NCI-H2196 (cell line): ENCODE measurements around the gene PTPN14.

Experiments
- DNase-seq: peaks from one replicate; lab custom pipeline; 2025; ENCODE audit not compliant: unreplicated experiment; lab: John Stamatoyannopoulos, UW

Gene PTPN14

DNA sequence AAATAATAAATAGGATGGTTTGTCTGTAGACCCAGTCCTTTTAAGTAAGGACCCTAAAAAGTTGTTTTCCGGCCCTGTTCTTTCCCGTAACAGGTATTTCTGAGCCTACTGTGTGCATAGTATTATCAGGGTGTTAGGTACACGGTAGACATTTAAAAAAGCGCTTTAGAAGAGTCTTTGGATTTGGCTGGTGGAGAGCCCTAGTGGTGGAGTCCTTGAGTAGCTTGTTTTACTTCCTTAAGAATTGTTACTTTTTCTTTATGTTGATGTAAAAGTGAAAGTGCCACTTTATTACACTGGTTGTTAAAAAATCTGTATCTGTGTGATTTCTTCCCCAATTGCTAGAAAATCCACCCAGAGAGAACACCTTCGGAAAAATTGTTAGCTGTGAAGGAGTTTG, 233.7 kb downstream of the PTPN14 start:
- no peak for DNase-seq

- no peak for DNase-seq
These were observed 234.1 kb downstream of the PTPN14 start for GRCh38 chr1:214317300-214317699.

DNA sequence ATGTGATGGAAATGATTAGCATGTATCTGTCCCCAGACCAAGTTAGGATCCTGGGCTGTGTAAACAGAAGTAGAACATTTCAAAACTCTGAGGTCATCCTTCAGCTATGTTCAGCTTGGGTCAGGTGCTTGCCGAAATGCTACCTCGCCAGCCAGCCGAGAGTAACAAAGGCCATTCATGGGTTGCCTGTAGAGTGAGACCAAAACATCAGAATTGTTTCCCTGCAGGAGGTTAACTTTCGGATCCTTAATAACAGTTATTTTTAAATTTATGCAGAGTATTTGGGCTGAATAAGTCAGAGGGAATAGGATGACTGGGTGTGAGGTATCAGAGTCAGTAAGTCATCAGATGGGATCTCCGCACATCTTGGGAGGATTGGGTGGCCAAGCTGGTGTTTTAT, 234.8 kb downstream of the PTPN14 start:
- no peak for DNase-seq

GRCh38 chr1:214314178-214314843, 237.1 kb downstream of the PTPN14 start:
- DNase-seq: no peak

GRCh38 chr1:214312530-214313051, 238.8 kb downstream of the PTPN14 start:
- no peak for DNase-seq

GRCh38 chr1:214310777-214311690, 240.4 kb downstream of the PTPN14 start:
- DNase-seq: no peak

DNA sequence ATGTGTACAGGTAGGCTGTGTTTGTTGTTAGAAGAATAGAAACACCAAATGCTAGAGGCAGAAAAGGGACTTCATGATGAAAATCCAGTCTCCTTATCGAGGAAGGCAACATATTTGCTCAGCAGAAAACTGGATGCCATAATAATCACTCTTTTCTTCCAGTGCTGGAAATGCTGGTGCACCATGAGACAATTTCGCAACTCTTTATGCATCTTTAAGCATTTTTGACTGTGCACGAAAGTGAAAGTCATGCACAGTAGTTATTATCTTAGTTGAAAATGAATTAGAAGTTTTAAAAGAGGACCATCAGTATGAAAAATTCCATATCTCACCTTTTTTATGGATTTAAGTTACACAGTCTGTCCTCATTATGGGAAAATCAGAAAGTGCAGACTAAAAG, 241.4 kb downstream of the PTPN14 start:
- DNase-seq: no peak

DNA sequence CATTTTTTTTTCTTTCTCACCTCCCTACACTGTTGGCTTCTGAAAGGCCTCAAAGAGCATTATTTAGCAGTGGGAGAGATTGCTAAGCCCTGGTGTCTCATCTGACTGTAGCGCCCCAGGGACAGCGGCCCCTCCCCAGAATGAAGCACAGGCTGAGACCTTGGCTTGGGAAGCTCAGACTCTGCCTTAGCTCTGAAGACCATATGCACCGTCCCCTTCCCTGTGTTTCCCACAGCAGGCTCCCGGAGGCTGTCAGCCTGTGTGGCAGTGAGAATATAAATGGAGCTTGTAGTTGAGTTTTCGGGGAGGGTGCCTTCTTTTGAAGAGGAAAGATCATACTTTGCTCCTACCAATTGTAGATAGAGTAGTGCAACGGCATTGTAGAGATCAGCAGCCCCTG, 245.1 kb downstream of the PTPN14 start:
- no peak for DNase-seq

GRCh38 chr1:214305164-214305751, 246.1 kb downstream of the PTPN14 start:
- DNase-seq: no peak

DNA sequence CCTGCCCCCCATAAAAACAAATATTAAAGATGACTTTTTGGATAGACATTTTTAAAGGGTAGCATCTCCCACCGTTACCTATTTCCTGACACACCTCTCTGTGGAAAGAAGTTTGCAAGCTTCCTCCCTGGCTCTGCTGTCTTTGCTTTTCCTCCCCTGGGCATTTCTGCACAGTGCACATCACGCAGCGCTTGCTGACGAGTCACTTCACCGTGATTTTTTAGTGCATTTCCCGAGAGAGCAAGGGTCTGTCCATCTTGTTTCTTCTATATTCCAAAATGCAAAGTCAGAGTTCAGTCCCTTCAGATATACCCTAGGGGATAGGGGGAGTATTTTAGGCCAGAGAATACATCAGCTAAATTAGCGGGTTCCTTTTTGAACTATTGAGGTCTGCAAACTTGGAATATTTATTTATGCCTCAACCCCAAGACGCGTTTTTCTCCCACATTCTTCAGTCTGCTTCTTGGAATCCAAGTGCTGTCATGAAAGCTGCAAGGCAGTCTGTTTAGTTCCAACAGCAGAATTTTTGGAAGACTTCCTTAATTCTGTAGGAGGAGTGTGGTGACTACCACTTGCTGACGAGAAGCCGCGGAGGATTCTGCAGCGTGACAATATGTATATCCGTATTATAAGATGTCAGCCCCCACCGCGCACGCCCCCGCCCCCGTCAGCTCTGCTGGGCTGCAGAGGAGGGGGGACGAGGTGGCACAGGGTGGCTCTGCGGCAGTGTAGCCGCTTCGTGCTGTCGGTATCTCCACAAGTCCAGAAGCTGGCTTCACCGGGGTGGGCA, 248.1 kb downstream of the PTPN14 start:
- no peak for DNase-seq

- DNase-seq: no peak
These were observed 249.9 kb downstream of the PTPN14 start for GRCh38 chr1:214301526-214301925.

GRCh38 chr1:214300149-214300780, 251.1 kb downstream of the PTPN14 start:
- no peak for DNase-seq
